OCI-LY1 (cell line): Measurements from ENCODE around the gene B3GNT9.
A peak's percentile ranks its signal among the peaks of the same experiment; 100 is the strongest.

Experiments
- H2AFZ ChIP-seq: fragments of 200-600 bp; sonication (generic), shearing (Covaris generic); 2 replicates; pipeline ENCODE4 v1.6.0; 2014; ENCODE audit warnings: antibody characterized with exemption, mild to moderate bottlenecking, low read length
- H3F3A ChIP-seq: fragments of 200-600 bp; sonication (generic), shearing (Covaris generic); 2 replicates; pipeline ENCODE4 v1.6.0; 2014; ENCODE audit warnings: mild to moderate bottlenecking, antibody characterized with exemption, low read length, moderate library complexity; ENCODE audit not compliant: insufficient read depth
- H3K27ac ChIP-seq: fragments of 200-600 bp; sonication (generic); 2 replicates; pipeline ENCODE4 v1.5.1; 2014; ENCODE audit warnings: low read length, mixed run types, mild to moderate bottlenecking, low read depth; ENCODE audit not compliant: poor library complexity, severe bottlenecking
- H3K27me3 ChIP-seq: fragments of 200-600 bp; sonication (generic); 2 replicates; pipeline ENCODE4 v1.6.0; 2014; ENCODE audit warnings: antibody characterized with exemption, mild to moderate bottlenecking, low read length, moderate library complexity; ENCODE audit not compliant: insufficient read depth
- H3K36me3 ChIP-seq: fragments of 200-600 bp; sonication (generic); 2 replicates; pipeline ENCODE4 v1.6.1; 2014; ENCODE audit warnings: mild to moderate bottlenecking, antibody characterized with exemption, low read length, moderate library complexity, mixed read lengths; ENCODE audit not compliant: insufficient read depth
- H3K4me1 ChIP-seq: fragments of 200-600 bp; sonication (generic); 2 replicates; pipeline ENCODE4 v1.5.1; 2014; ENCODE audit warnings: mild to moderate bottlenecking, low read length, moderate library complexity; ENCODE audit not compliant: insufficient read depth, severe bottlenecking
- H3K4me2 ChIP-seq: fragments of 200-600 bp; sonication (generic), shearing (Covaris generic); 2 replicates; pipeline ENCODE4 v1.6.1; 2014; ENCODE audit warnings: low read length
- H3K4me3 ChIP-seq: fragments of 200-600 bp; sonication (generic); 2 replicates; pipeline ENCODE4 v1.5.1; 2014; ENCODE audit warnings: low read length, low read depth, mild to moderate bottlenecking, mixed read lengths; ENCODE audit not compliant: poor library complexity, severe bottlenecking
- H3K79me2 ChIP-seq: fragments of 200-600 bp; shearing (Covaris generic); 2 replicates; pipeline ENCODE4 v1.6.1; 2016; ENCODE audit warnings: mixed run types, low read length, mixed read lengths; ENCODE audit not compliant: insufficient read depth
- H3K9ac ChIP-seq: fragments of 200-600 bp; sonication (generic), shearing (Covaris generic); 2 replicates; pipeline ENCODE4 v1.6.1; 2014; ENCODE audit warnings: mild to moderate bottlenecking, low read length, mixed read lengths
- H3K9me2 ChIP-seq: fragments of 200-600 bp; sonication (generic), shearing (Covaris generic); 2 replicates; pipeline ENCODE4 v1.6.1; 2014; ENCODE audit warnings: low read depth, mild to moderate bottlenecking, low read length, mixed read lengths
- H3K9me3 ChIP-seq: fragments of 200-600 bp; shearing (Covaris generic); 2 replicates; pipeline ENCODE4 v1.6.1; 2014; ENCODE audit warnings: low read length, mixed read lengths
- H4K20me1 ChIP-seq: fragments of 200-600 bp; sonication (generic), shearing (Covaris generic); 2 replicates; pipeline ENCODE4 v1.6.0; 2016; ENCODE audit warnings: mild to moderate bottlenecking, low read length; ENCODE audit not compliant: insufficient read depth
- EZH2 ChIP-seq: fragments of 200-600 bp; sonication (generic), shearing (Covaris generic); IDR thresholded peaks from 2 replicates; pipeline ENCODE4 v1.8.0; 2017; ENCODE audit warnings: borderline replicate concordance, mixed run types, mild to moderate bottlenecking, antibody characterized with exemption, low read length, moderate library complexity, mixed read lengths
- TF ChIP-seq, protein P1 (sequence below): fragments of 200-600 bp; sonication (generic), shearing (Covaris generic); IDR thresholded peaks from 2 replicates; pipeline ENCODE4 v1.5.1; 2017; ENCODE audit warnings: mild to moderate bottlenecking, antibody characterized with exemption, low read length, moderate library complexity, mixed read lengths

Gene B3GNT9

DNA sequence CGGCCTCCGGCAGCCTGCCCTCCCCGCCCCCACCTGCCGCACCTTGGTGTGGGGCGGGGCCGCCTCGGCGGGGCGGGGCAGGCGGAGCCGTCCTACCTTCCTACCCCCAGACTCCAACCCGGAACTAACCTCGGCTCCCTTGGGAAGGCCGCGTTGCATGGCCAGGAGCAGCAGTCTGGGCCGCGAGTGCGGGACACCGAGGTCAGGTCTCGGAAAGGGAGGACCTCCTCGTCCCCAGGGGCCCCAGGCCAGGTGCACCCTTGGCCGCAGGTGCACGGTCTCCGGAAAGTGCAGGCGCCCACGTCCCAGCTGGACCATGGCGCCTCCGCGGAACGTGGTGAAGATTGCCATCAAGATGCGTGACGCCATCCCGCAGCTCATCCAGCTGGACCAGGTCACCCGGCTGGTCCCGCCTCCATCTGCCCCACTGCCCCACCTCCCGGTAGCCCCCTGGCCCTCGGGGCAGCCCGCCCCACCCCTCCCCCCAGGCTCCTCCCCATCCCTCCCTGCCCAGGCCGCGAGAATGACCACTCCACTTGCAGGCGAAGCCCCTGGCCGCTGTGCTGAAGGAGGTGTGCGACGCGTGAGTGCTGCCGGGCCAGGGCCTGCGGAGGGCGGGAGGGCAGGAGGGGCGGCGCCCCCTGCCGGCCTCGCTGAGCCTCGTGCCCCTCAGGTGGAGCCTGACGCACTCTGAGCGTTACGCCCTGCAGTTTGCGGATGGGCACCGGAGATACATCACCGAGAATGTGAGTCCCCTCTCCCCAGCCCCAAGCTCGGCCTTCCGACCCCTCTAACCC lies 48.4 kb upstream of the B3GNT9 start, which contains the start of gene ELMO3:
ELMO3 (plus strand) TSS at position 121 of the 797 bp plus-strand sequence; CDS start at position 317, 196 bp downstream.
- H3F3A ChIP-seq = no peaks in the 10 kb centered on the region
- peak within 1 kb of the TSS; percentile 55 for H3K4me2 ChIP-seq
- peak within 1 kb of the TSS; percentile 45 for H3K27ac ChIP-seq
- peak within 1 kb of the TSS; percentile 56 for H3K4me3 ChIP-seq
- H3K36me3 ChIP-seq = peaks cover 83% of the 10 kb centered on the region
- no peak within 1 kb of the TSS; the same call in 1 of the 2 replicates for H3K9ac ChIP-seq
- no peaks in the 10 kb centered on the region for H3K79me2 ChIP-seq
- H3K9me3 ChIP-seq = no peaks in the 10 kb centered on the region
- no peak within 1 kb of the TSS for H2AFZ ChIP-seq
- H3K4me1 ChIP-seq = peaks cover 16% of the 10 kb centered on the region
- H4K20me1 ChIP-seq = no peaks in the 10 kb centered on the region
- H3K27me3 ChIP-seq = no peaks in the 10 kb centered on the region
- TF ChIP-seq, protein P1, sequence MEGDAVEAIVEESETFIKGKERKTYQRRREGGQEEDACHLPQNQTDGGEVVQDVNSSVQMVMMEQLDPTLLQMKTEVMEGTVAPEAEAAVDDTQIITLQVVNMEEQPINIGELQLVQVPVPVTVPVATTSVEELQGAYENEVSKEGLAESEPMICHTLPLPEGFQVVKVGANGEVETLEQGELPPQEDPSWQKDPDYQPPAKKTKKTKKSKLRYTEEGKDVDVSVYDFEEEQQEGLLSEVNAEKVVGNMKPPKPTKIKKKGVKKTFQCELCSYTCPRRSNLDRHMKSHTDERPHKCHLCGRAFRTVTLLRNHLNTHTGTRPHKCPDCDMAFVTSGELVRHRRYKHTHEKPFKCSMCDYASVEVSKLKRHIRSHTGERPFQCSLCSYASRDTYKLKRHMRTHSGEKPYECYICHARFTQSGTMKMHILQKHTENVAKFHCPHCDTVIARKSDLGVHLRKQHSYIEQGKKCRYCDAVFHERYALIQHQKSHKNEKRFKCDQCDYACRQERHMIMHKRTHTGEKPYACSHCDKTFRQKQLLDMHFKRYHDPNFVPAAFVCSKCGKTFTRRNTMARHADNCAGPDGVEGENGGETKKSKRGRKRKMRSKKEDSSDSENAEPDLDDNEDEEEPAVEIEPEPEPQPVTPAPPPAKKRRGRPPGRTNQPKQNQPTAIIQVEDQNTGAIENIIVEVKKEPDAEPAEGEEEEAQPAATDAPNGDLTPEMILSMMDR = peak; percentile 42
- TF ChIP-seq EZH2 = no peak
- H3K9me2 ChIP-seq = no peaks in the 10 kb centered on the region

DNA sequence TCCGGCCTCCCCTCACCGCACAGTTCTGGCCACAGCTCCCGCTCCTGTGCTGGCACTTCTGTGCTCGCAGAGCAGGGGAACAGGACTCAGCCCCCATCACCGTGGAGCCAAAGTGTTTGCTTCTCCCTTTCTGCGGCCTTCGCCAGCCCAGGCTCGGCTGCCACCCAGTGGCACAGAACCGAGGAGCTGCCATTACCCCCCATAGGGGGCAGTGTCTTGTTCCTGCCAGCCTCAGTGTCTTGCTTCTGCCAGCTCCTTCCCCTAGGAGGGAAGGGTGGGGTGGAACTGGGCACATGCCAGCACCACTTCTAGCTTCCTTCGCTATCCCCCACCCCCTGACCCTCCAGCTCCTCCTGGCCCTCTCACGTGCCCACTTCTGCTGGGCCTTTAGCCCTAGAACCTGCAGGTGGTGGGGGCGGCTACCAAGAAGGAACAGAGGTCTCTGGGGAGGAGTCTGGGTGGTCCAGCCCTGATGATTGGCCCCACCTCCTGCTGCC lies 47.5 kb upstream of the B3GNT9 start:
- Histone ChIP-seq H4K20me1 (no peaks in the 10 kb centered on the region), H3K27ac (peak overlapping the region; percentile 45), H3K79me2 (peaks cover 4% of the 10 kb centered on the region; the same call in 1 of the 2 replicates), H3K4me3 (no peak overlapping the region), H3K27me3 (no peaks in the 10 kb centered on the region), H3F3A (no peaks in the 10 kb centered on the region), H3K9me2 (no peaks in the 10 kb centered on the region), H3K9me3 (no peaks in the 10 kb centered on the region), H2AFZ (no peak overlapping the region), H3K4me1 (peaks cover 22% of the 10 kb centered on the region), H3K9ac (no peak overlapping the region), H3K4me2 (peak overlapping the region; percentile 55; the same call in 1 of the 2 replicates), H3K36me3 (peaks cover 82% of the 10 kb centered on the region)
- TF ChIP-seq EZH2 = no peak
- TF ChIP-seq, protein P1 = peak; percentile 98

DNA sequence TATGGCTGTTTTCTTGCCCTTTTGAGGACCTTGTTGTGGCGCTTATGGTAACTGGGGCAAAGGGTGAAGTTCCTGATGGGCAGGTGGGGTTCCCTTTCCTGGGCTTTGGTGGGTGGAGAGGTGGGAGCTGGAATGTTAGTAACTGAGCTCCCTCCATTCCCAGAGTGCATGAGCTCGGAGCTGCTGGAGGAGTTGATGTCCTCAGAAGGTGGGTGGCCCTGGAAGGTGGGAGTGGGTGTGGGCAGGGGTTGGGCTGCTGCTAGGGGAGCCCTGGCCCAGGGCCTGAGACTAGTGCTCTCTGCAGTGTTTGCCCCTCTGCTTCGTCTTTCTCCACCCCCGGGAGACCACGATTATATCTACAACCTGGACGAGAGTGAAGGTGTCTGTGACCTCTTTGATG lies 46.9 kb upstream of the B3GNT9 start:
- Histone ChIP-seq H3K4me2 (no peak overlapping the region), H3K79me2 (peaks cover 10% of the 10 kb centered on the region), H3K9me2 (no peaks in the 10 kb centered on the region), H4K20me1 (no peaks in the 10 kb centered on the region), H3K4me3 (no peak overlapping the region), H3K27me3 (no peaks in the 10 kb centered on the region), H3K9me3 (no peaks in the 10 kb centered on the region), H3K4me1 (peaks cover 28% of the 10 kb centered on the region), H3K36me3 (peaks cover 76% of the 10 kb centered on the region), H2AFZ (no peak overlapping the region), H3K27ac (peak overlapping the region; percentile 45), H3F3A (no peaks in the 10 kb centered on the region), H3K9ac (no peak overlapping the region)
- TF ChIP-seq EZH2 = no peak
- TF ChIP-seq, protein P1 = no peak
